ENCODE results near the gene CYP3A7.
"Not testable (repeated sequence)": the region's sequence is repeated elsewhere in the genome, so short reads cannot be mapped to it uniquely, and the experiment has no call there.

Gene CYP3A7

GRCh38 chr7:99699946-99700345, 35.0 kb downstream of the CYP3A7 start:
- no peak for DNase-seq (ENCODE audit: low spot score)

GRCh38 chr7:99698867-99699730, 35.9 kb downstream of the CYP3A7 start:
- DNase-seq (ENCODE audit: low spot score): not testable (repeated sequence)

- DNase-seq (ENCODE audit: low spot score): no peak
Observed at GRCh38 chr7:99694912-99695304, 40.1 kb downstream of the CYP3A7 start.

- DNase-seq (ENCODE audit: low spot score): no peak
Observed at GRCh38 chr7:99694201-99694911, 40.6 kb downstream of the CYP3A7 start.

- DNase-seq (ENCODE audit: low spot score): no peak
Observed at GRCh38 chr7:99693427-99694200, 41.4 kb downstream of the CYP3A7 start.

- DNase-seq (ENCODE audit: low spot score): no peak
Observed at GRCh38 chr7:99693100-99693426, 41.9 kb downstream of the CYP3A7 start.

- DNase-seq (ENCODE audit: low spot score): not testable (repeated sequence)
Observed at GRCh38 chr7:99692563-99692962, 42.4 kb downstream of the CYP3A7 start.

GRCh38 chr7:99691658-99692057, 43.3 kb downstream of the CYP3A7 start:
- DNase-seq (ENCODE audit: low spot score): not testable (repeated sequence)

- DNase-seq (ENCODE audit: low spot score): not testable (repeated sequence)
Observed at GRCh38 chr7:99690918-99691317, 44.1 kb downstream of the CYP3A7 start.

- DNase-seq (ENCODE audit: low spot score): not testable (repeated sequence)
Observed at GRCh38 chr7:99685871-99686608, 49.0 kb downstream of the CYP3A7 start.

- DNase-seq (ENCODE audit: low spot score): no peak
Observed at GRCh38 chr7:99685129-99685758, 49.8 kb downstream of the CYP3A7 start.

- DNase-seq (ENCODE audit: low spot score): peak; percentile 29
Observed at GRCh38 chr7:99679400-99680191, 55.4 kb downstream of the CYP3A7 start, which contains the start of gene CYP3A5. Gene CYP3A5 (minus strand): TSS chr7:99679996. CDS start chr7:99679896, 100 bp downstream.

- DNase-seq (ENCODE audit: low spot score): peak; percentile 20
Observed at GRCh38 chr7:99679032-99679399, 56.0 kb downstream of the CYP3A7 start.

GRCh38 chr7:99677648-99678045, 57.3 kb downstream of the CYP3A7 start:
- DNase-seq (ENCODE audit: low spot score): no peak

GRCh38 chr7:99677013-99677647, 57.9 kb downstream of the CYP3A7 start:
- DNase-seq (ENCODE audit: low spot score): peak; percentile 18

GRCh38 chr7:99674995-99675742, 59.8 kb downstream of the CYP3A7 start:
- DNase-seq (ENCODE audit: low spot score): no peak

GRCh38 chr7:99672573-99672972, 62.4 kb downstream of the CYP3A7 start:
- DNase-seq (ENCODE audit: low spot score): no peak

- DNase-seq (ENCODE audit: low spot score): no peak
Observed at GRCh38 chr7:99669782-99670181, 65.2 kb downstream of the CYP3A7 start.

GRCh38 chr7:99668541-99668940, 66.5 kb downstream of the CYP3A7 start:
- DNase-seq (ENCODE audit: low spot score): no peak
